ENCODE measurements around the gene NUP155.

The NUP155 gene

DNA sequence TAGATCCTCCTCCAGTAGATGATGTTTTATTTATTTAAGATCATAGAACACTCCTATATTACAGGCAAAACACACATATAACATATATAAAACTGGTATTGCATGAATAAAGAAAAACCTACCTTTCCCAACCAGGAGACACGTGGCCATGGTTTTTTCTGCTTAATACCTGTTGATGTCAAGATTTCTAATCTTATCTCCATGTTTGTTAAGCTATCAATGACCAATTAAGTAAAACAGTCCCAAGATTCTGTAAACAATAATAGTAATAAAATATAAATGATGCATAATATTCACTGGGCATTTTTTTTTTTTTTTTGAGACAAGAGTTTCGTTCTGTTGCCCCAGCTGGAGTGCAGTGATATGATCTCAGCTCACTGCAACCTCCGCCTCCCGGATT lies 123.4 kb downstream of the NUP155 start:
- no peaks in the 10 kb centered on the region for H3K27me3 ChIP-seq (ENCODE audit: control insufficient read depth, insufficient read depth, low read length)
- no CpG with 5 or more reads among the region's 4 CpGs for WGBS (ENCODE audit: insufficient coverage, insufficient read length)
- DNase-seq (ENCODE audit: low read depth, low spot score), result no peak
- H3K27ac ChIP-seq (ENCODE audit: low read length), result no peak overlapping the region
- no peaks in the 10 kb centered on the region for H3K36me3 ChIP-seq (ENCODE audit: control insufficient read depth, insufficient read depth, low read length)
- H3K9me3 ChIP-seq (ENCODE audit: control insufficient read depth, insufficient read depth, low read length), result no peaks in the 10 kb centered on the region
- H3K4me1 ChIP-seq (ENCODE audit: control insufficient read depth, insufficient read depth, low read length), result peaks cover 1% of the 10 kb centered on the region; the same call in 1 of the 2 replicates
- H3K4me3 ChIP-seq (ENCODE audit: low read length), result no peak overlapping the region

DNA sequence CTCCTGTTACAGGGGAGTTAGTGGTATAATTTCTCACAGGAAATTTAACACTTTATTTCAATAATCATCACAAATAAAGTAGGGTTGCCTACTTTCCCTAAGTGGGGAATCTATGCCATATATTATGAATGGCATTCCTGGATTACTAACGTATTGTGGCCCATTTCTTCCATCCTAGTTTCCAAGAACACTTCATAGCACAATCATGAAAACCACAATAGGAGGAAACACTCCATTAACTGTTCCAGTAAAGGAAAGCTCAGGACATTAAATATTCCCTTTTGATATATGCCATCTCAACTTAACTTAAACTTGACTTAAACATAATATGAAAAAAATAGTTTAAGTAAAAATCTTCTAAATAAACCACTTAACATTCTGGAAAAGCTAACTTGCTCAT lies 123.9 kb downstream of the NUP155 start:
- H3K27ac ChIP-seq (ENCODE audit: low read length), result no peak overlapping the region
- H3K4me1 ChIP-seq (ENCODE audit: control insufficient read depth, insufficient read depth, low read length), result peaks cover 1% of the 10 kb centered on the region; the same call in 1 of the 2 replicates
- no peak for DNase-seq (ENCODE audit: low read depth, low spot score)
- no peak overlapping the region for H3K4me3 ChIP-seq (ENCODE audit: low read length)
- H3K27me3 ChIP-seq (ENCODE audit: control insufficient read depth, insufficient read depth, low read length), result no peaks in the 10 kb centered on the region
- H3K36me3 ChIP-seq (ENCODE audit: control insufficient read depth, insufficient read depth, low read length), result no peaks in the 10 kb centered on the region
- no CpG with 5 or more reads among the region's 1 CpG for WGBS (ENCODE audit: insufficient coverage, insufficient read length)
- no peaks in the 10 kb centered on the region for H3K9me3 ChIP-seq (ENCODE audit: control insufficient read depth, insufficient read depth, low read length)

Data from iPS DF 6.9 (cell line).